ENCODE results near the gene FYTTD1.

DNA sequence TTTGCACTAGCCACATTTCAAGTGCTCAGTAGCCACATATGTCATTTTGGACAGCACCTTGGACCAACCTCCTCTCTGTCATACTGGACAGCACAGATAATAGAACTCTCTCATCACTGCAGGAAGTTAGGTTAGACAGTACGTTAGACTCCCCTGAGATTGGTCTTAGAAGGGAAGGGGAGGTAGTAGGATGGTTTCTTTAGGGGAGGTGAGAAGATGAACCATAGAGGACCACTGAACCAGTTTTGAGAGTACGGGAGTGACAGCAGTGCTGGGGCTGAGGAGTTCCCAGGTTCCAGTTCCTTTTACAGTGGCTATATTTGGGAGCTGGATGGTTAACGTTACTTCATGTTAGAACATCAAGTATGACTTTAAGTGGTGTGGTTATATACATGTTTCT is 49.2 kb downstream of the FYTTD1 start:
- TF ChIP-seq, protein P1, sequence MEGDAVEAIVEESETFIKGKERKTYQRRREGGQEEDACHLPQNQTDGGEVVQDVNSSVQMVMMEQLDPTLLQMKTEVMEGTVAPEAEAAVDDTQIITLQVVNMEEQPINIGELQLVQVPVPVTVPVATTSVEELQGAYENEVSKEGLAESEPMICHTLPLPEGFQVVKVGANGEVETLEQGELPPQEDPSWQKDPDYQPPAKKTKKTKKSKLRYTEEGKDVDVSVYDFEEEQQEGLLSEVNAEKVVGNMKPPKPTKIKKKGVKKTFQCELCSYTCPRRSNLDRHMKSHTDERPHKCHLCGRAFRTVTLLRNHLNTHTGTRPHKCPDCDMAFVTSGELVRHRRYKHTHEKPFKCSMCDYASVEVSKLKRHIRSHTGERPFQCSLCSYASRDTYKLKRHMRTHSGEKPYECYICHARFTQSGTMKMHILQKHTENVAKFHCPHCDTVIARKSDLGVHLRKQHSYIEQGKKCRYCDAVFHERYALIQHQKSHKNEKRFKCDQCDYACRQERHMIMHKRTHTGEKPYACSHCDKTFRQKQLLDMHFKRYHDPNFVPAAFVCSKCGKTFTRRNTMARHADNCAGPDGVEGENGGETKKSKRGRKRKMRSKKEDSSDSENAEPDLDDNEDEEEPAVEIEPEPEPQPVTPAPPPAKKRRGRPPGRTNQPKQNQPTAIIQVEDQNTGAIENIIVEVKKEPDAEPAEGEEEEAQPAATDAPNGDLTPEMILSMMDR (conservative IDR thresholded peaks at IDR 0.05; ENCODE audit: low read length) = no peak
- TF ChIP-seq EZH2phosphoT487 (IDR thresholded peaks at IDR 0.05; ENCODE audit: borderline replicate concordance, low read depth, low read length) = no peak
